ENCODE data around the gene DOCK4.

The DOCK4 gene

GRCh38 chr7:112110175-112110574 is 96.0 kb downstream of the DOCK4 start:
- no peak for DNase-seq (ENCODE audit: low read depth in 2 of 2)

- no peak for DNase-seq (ENCODE audit: low read depth in 2 of 2)
These were observed 97.2 kb downstream of the DOCK4 start for GRCh38 chr7:112108981-112109380.

- DNase-seq (ENCODE audit: low read depth in 2 of 2), result no peak
These were observed 100.3 kb downstream of the DOCK4 start for GRCh38 chr7:112105584-112106530.

GRCh38 chr7:112104120-112104519 is 102.1 kb downstream of the DOCK4 start:
- no peak for DNase-seq (ENCODE audit: low read depth in 2 of 2)

- DNase-seq (ENCODE audit: low read depth in 2 of 2), result no peak
These were observed 103.0 kb downstream of the DOCK4 start for GRCh38 chr7:112103246-112103645.

- no peak for DNase-seq (ENCODE audit: low read depth in 2 of 2)
These were observed 104.9 kb downstream of the DOCK4 start for GRCh38 chr7:112101201-112101846.

GRCh38 chr7:112097524-112097923 is 108.7 kb downstream of the DOCK4 start:
- DNase-seq (ENCODE audit: low read depth in 2 of 2), result no peak

- DNase-seq (ENCODE audit: low read depth in 2 of 2), result no peak
These were observed 112.8 kb downstream of the DOCK4 start for GRCh38 chr7:112093409-112093808.

- no peak for DNase-seq (ENCODE audit: low read depth in 2 of 2)
These were observed 113.3 kb downstream of the DOCK4 start for GRCh38 chr7:112092709-112093395.

GRCh38 chr7:112092306-112092705 is 113.9 kb downstream of the DOCK4 start:
- no peak for DNase-seq (ENCODE audit: low read depth in 2 of 2)

- DNase-seq (ENCODE audit: low read depth in 2 of 2), result no peak
These were observed 114.4 kb downstream of the DOCK4 start for GRCh38 chr7:112091768-112092167.

GRCh38 chr7:112089551-112089950 is 116.6 kb downstream of the DOCK4 start:
- DNase-seq (ENCODE audit: low read depth in 2 of 2), result no peak

GRCh38 chr7:112088484-112089016 is 117.6 kb downstream of the DOCK4 start:
- no peak for DNase-seq (ENCODE audit: low read depth in 2 of 2)

- DNase-seq (ENCODE audit: low read depth in 2 of 2), result no peak
These were observed 119.5 kb downstream of the DOCK4 start for GRCh38 chr7:112086496-112087254.

- DNase-seq (ENCODE audit: low read depth in 2 of 2), result no peak
These were observed 121.7 kb downstream of the DOCK4 start for GRCh38 chr7:112084520-112084971.

- no peak for DNase-seq (ENCODE audit: low read depth in 2 of 2)
These were observed 122.3 kb downstream of the DOCK4 start for GRCh38 chr7:112083776-112084355.

GRCh38 chr7:112082306-112082705 is 123.9 kb downstream of the DOCK4 start:
- DNase-seq (ENCODE audit: low read depth in 2 of 2), result no peak

GRCh38 chr7:112081778-112082177 is 124.4 kb downstream of the DOCK4 start:
- DNase-seq (ENCODE audit: low read depth in 2 of 2), result no peak

- no peak for DNase-seq (ENCODE audit: low read depth in 2 of 2)
These were observed 125.2 kb downstream of the DOCK4 start for GRCh38 chr7:112080978-112081377.

GRCh38 chr7:112080441-112080840 is 125.8 kb downstream of the DOCK4 start:
- DNase-seq (ENCODE audit: low read depth in 2 of 2), result no peak

GRCh38 chr7:112079673-112080072 is 126.5 kb downstream of the DOCK4 start:
- DNase-seq (ENCODE audit: low read depth in 2 of 2), result no peak
